Measurements from ENCODE around the gene KMT2A. TPM values are rescaled to one million over a fixed set of nuclear protein-coding genes. Genes with fewer than 3 reads are reported as not detected.

The KMT2A gene
- total and polyA plus RNA-seq, 8 donors: 4.5 to 98.2 (median 25.9) TPM

DNA sequence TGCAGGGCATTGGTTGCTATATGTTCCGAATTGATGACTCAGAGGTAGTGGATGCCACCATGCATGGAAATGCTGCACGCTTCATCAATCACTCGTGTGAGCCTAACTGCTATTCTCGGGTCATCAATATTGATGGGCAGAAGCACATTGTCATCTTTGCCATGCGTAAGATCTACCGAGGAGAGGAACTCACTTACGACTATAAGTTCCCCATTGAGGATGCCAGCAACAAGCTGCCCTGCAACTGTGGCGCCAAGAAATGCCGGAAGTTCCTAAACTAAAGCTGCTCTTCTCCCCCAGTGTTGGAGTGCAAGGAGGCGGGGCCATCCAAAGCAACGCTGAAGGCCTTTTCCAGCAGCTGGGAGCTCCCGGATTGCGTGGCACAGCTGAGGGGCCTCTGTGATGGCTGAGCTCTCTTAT lies 85.6 kb downstream of the KMT2A start:
- Histone ChIP-seq H3K4me3 (no peak overlapping the region), H3K27me3 (no peaks in the 10 kb centered on the region), H3K27ac (no peak overlapping the region), H3K36me3 (peaks cover 37 to 86% (median 83%) of the 10 kb centered on the region in 4 donors), H3K4me1 (peaks cover 0 to 9% (median 5%) of the 10 kb centered on the region in 4 donors), H3K9me3 (no peaks in the 10 kb centered on the region)
- 76 to 82% (median 79%) methylated on average over 13 of the region's 13 CpGs for WGBS, 5 donors
- intact Hi-C loops (cut with DNase I; ENCODE audit: low total_unique reads): no loop called here
- DNase-seq: no peak
- TF ChIP-seq, protein P1, sequence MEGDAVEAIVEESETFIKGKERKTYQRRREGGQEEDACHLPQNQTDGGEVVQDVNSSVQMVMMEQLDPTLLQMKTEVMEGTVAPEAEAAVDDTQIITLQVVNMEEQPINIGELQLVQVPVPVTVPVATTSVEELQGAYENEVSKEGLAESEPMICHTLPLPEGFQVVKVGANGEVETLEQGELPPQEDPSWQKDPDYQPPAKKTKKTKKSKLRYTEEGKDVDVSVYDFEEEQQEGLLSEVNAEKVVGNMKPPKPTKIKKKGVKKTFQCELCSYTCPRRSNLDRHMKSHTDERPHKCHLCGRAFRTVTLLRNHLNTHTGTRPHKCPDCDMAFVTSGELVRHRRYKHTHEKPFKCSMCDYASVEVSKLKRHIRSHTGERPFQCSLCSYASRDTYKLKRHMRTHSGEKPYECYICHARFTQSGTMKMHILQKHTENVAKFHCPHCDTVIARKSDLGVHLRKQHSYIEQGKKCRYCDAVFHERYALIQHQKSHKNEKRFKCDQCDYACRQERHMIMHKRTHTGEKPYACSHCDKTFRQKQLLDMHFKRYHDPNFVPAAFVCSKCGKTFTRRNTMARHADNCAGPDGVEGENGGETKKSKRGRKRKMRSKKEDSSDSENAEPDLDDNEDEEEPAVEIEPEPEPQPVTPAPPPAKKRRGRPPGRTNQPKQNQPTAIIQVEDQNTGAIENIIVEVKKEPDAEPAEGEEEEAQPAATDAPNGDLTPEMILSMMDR (IDR thresholded peaks at IDR 0.05): no peak
- TF ChIP-seq EP300 (IDR thresholded peaks at IDR 0.05): no peak
- no peak for TF ChIP-seq POLR2A (IDR thresholded peaks at IDR 0.05)
- TF ChIP-seq POLR2AphosphoS5 (IDR thresholded peaks at IDR 0.05): no peak

DNA sequence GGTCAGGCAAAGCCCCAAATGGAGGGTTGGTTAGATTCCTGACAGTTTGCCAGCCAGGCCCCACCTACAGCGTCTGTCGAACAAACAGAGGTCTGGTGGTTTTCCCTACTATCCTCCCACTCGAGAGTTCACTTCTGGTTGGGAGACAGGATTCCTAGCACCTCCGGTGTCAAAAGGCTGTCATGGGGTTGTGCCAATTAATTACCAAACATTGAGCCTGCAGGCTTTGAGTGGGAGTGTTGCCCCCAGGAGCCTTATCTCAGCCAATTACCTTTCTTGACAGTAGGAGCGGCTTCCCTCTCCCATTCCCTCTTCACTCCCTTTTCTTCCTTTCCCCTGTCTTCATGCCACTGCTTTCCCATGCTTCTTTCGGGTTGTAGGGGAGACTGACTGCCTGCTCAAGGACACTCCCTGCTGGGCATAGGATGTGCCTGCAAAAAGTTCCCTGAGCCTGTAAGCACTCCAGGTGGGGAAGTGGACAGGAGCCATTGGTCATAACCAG lies 86.3 kb downstream of the KMT2A start:
- Histone ChIP-seq H3K36me3 (peaks cover 34 to 79% (median 76%) of the 10 kb centered on the region in 4 donors), H3K4me3 (no peak overlapping the region)

DNA sequence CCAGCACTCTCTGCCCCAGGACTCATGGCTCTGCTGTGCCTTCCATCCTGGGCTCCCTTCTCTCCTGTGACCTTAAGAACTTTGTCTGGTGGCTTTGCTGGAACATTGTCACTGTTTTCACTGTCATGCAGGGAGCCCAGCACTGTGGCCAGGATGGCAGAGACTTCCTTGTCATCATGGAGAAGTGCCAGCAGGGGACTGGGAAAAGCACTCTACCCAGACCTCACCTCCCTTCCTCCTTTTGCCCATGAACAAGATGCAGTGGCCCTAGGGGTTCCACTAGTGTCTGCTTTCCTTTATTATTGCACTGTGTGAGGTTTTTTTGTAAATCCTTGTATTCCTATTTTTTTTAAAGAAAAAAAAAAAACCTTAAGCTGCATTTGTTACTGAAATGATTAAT lies 88.1 kb downstream of the KMT2A start:
- H3K36me3 ChIP-seq: peaks cover 29 to 62% (median 59%) of the 10 kb centered on the region in 4 donors
- no peaks in the 10 kb centered on the region for H3K9me3 ChIP-seq
- H3K27me3 ChIP-seq: no peaks in the 10 kb centered on the region
- H3K4me1 ChIP-seq: peaks cover 0 to 20% (median 14%) of the 10 kb centered on the region in 4 donors
- no peak overlapping the region for H3K27ac ChIP-seq
- TF ChIP-seq POLR2AphosphoS5 (IDR thresholded peaks at IDR 0.05): no peak
- H3K4me3 ChIP-seq: no peak overlapping the region
- intact Hi-C loops (cut with DNase I; ENCODE audit: low total_unique reads): no loop called here
- no peak for DNase-seq

More for the DNA sequence above, 86.3 kb downstream of the KMT2A start:
- DNase-seq: peak in 1 of 2 donors; percentile 62
- Histone ChIP-seq H3K9me3 (no peaks in the 10 kb centered on the region), H3K27ac (no peak overlapping the region), H3K27me3 (no peaks in the 10 kb centered on the region), H3K4me1 (peaks cover 0 to 15% (median 9%) of the 10 kb centered on the region in 4 donors)
- intact Hi-C loops (cut with DNase I; ENCODE audit: low total_unique reads): no loop called here
- 47 to 54% (median 49%) methylated on average over 4 to 6 of the region's 6 CpGs for WGBS, 5 donors
- no peak for TF ChIP-seq EP300 (IDR thresholded peaks at IDR 0.05)
- TF ChIP-seq, protein P1 (IDR thresholded peaks at IDR 0.05): peak in 3 of 7 experiments; percentile 13 to 19 (median 15)
- TF ChIP-seq POLR2AphosphoS5 (IDR thresholded peaks at IDR 0.05): no peak
- no peak for TF ChIP-seq POLR2A (IDR thresholded peaks at IDR 0.05)

DNA sequence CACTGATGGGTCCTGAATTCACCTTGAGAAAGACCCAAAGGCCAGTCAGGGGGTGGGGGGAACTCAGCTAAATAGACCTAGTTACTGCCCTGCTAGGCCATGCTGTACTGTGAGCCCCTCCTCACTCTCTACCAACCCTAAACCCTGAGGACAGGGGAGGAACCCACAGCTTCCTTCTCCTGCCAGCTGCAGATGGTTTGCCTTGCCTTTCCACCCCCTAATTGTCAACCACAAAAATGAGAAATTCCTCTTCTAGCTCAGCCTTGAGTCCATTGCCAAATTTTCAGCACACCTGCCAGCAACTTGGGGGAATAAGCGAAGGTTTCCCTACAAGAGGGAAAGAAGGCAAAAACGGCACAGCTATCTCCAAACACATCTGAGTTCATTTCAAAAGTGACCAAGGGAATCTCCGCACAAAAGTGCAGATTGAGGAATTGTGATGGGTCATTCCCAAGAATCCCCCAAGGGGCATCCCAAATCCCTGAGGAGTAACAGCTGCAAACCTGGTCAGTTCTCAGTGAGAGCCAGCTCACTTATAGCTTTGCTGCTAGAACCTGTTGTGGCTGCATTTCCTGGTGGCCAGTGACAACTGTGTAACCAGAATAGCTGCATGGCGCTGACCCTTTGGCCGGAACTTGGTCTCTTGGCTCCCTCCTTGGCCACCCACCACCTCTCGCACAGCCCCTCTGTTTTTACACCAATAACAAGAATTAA lies 88.6 kb downstream of the KMT2A start:
- DNase-seq: no peak
- Histone ChIP-seq H3K27me3 (no peaks in the 10 kb centered on the region), H3K9me3 (no peaks in the 10 kb centered on the region), H3K4me1 (peaks cover under 1 to 26% (median 20%) of the 10 kb centered on the region in 4 donors), H3K27ac (no peak overlapping the region), H3K36me3 (peaks cover 24 to 56% (median 54%) of the 10 kb centered on the region in 4 donors), H3K4me3 (no peak overlapping the region)
- WGBS, 5 donors: 81 to 89% (median 85%) methylated on average over 6 of the region's 6 CpGs
- intact Hi-C loops (cut with DNase I; ENCODE audit: low total_unique reads): no loop called here
- TF ChIP-seq POLR2AphosphoS5 (IDR thresholded peaks at IDR 0.05) (no peak), POLR2A (IDR thresholded peaks at IDR 0.05) (no peak), EP300 (IDR thresholded peaks at IDR 0.05) (no peak)
- TF ChIP-seq, protein P1 (IDR thresholded peaks at IDR 0.05): no peak

DNA sequence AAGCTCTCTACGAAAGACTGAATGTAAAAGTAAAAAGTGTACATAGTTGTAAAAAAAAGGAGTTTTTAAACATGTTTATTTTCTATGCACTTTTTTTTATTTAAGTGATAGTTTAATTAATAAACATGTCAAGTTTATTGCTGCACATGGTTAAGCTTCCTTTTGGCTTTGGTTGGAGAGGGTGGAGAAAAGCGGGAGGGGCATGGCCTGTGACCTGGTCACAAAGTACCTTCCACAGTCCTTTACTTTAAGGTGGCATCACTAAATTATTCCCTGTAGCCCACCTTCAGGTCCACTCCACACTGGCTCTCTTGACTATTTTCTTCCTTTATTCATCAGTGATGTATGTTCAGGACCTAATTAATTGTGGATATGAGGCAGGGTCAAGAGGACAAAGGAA lies 90.4 kb downstream of the KMT2A start:
- intact Hi-C loops (cut with DNase I; ENCODE audit: low total_unique reads): no loop called here
- Histone ChIP-seq H3K4me3 (no peak overlapping the region), H3K4me1 (peaks cover 5 to 41% (median 33%) of the 10 kb centered on the region in 4 donors), H3K27ac (no peak overlapping the region), H3K36me3 (peaks cover 9 to 38% (median 36%) of the 10 kb centered on the region in 4 donors), H3K9me3 (no peaks in the 10 kb centered on the region), H3K27me3 (no peaks in the 10 kb centered on the region)
- TF ChIP-seq, protein P1 (IDR thresholded peaks at IDR 0.05): no peak
- no peak for TF ChIP-seq POLR2AphosphoS5 (IDR thresholded peaks at IDR 0.05)
- no peak for TF ChIP-seq EP300 (IDR thresholded peaks at IDR 0.05)
- 64 to 76% (median 68%) methylated on average over 2 of the region's 2 CpGs for WGBS, 5 donors
- DNase-seq: no peak
